ENCODE results near the gene HGS.

Gene HGS

DNA sequence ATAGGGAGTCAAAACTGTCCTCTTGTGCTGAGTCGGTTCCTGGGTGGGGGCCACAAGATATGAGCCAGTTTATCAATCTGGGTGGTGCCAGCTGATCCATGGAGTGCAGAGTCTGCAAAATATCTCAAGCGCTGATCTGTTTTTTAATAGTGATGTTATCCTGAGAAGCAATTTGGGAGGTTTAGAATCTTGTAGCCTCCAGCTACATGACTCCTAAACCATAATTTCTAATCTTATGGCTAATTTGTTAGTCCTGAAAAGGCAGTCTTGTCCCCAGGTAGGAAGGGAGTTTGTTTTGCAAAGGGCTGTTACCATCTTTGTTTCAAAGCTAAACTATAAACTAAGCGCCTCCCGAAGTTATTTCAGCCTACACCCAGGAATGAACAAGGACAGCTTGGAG lies 45.1 kb upstream of the HGS start:
- TF ChIP-seq, protein P1, sequence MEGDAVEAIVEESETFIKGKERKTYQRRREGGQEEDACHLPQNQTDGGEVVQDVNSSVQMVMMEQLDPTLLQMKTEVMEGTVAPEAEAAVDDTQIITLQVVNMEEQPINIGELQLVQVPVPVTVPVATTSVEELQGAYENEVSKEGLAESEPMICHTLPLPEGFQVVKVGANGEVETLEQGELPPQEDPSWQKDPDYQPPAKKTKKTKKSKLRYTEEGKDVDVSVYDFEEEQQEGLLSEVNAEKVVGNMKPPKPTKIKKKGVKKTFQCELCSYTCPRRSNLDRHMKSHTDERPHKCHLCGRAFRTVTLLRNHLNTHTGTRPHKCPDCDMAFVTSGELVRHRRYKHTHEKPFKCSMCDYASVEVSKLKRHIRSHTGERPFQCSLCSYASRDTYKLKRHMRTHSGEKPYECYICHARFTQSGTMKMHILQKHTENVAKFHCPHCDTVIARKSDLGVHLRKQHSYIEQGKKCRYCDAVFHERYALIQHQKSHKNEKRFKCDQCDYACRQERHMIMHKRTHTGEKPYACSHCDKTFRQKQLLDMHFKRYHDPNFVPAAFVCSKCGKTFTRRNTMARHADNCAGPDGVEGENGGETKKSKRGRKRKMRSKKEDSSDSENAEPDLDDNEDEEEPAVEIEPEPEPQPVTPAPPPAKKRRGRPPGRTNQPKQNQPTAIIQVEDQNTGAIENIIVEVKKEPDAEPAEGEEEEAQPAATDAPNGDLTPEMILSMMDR (IDR thresholded peaks at IDR 0.05; ENCODE audit: insufficient read depth, low read length, poor library complexity, severe bottlenecking) = no peak
- DNase-seq (ENCODE audit: extremely low read depth, insufficient read length) = no peak
- Histone ChIP-seq H3K4me3 (replicated peaks; ENCODE audit: low read depth, low read length) (no peak overlapping the region), H3K27me3 (replicated peaks; ENCODE audit: control insufficient read depth, insufficient read depth, low read length) (no peaks in the 10 kb centered on the region), H3K36me3 (ENCODE audit: control insufficient read depth, insufficient read depth, low read length) (no peaks in the 10 kb centered on the region)

DNA sequence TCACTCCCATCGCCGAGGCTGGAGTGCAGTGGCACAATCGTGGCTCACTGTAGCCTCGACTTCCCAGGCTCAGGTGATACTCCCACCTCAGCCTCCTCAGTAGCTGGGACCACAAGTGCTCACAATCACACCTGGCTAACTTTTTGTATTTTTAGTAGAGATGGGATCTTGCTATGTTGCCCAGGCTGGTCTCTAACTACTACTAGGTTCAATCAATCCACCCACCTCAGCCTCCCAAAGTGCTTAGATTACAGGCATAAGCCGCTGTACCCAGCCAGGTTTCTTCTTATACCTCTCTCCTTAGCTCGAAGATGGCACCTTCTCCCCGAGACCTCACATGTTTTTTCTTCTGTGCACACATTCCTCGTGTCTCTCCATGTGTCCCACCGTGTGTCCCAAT lies 43.8 kb upstream of the HGS start:
- Histone ChIP-seq H3K27me3 (replicated peaks; ENCODE audit: control insufficient read depth, insufficient read depth, low read length) (no peaks in the 10 kb centered on the region), H3K36me3 (ENCODE audit: control insufficient read depth, insufficient read depth, low read length) (no peaks in the 10 kb centered on the region), H3K4me3 (replicated peaks; ENCODE audit: low read depth, low read length) (no peak overlapping the region)
- TF ChIP-seq, protein P1 (IDR thresholded peaks at IDR 0.05; ENCODE audit: insufficient read depth, low read length, poor library complexity, severe bottlenecking) = no peak
- DNase-seq (ENCODE audit: extremely low read depth, insufficient read length) = no peak

DNA sequence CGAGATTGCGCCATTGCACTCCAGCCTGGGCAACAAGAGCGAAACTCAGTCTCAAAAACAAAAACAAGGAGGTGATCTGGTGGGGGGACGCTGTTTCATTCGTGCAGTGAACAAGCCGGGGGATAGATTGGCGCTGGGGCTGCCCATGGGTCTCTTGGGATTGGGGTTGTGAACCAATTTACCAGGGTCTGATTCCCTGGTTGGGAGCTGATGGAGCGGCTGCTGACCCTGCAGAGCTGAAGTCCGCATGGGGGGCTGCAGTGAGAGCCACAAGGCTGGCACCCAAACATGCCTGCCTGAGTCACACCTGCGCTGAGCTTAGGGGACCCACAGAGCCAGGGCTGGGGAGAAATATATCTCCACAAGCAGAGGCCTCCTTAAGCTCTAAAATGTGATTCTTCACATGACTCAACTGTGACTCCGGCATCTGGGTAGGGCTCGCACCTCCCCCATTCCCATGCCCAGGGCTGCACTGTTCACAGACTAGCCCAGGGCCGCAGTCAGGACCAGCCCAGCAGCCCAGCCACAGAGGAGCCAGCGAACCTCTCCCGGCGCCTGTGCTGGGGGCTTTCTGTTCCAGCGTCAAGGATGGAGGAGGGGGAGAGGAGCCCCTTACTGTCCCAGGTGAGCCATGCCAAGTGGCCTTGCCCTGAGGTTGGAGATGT lies 41.9 kb upstream of the HGS start:
- TF ChIP-seq, protein P1 (IDR thresholded peaks at IDR 0.05; ENCODE audit: insufficient read depth, low read length, poor library complexity, severe bottlenecking) = no peak
- no peak for DNase-seq (ENCODE audit: extremely low read depth, insufficient read length)
- no peak overlapping the region for H3K4me3 ChIP-seq (replicated peaks; ENCODE audit: low read depth, low read length)
- no peaks in the 10 kb centered on the region for H3K36me3 ChIP-seq (ENCODE audit: control insufficient read depth, insufficient read depth, low read length)
- no peaks in the 10 kb centered on the region for H3K27me3 ChIP-seq (replicated peaks; ENCODE audit: control insufficient read depth, insufficient read depth, low read length)

DNA sequence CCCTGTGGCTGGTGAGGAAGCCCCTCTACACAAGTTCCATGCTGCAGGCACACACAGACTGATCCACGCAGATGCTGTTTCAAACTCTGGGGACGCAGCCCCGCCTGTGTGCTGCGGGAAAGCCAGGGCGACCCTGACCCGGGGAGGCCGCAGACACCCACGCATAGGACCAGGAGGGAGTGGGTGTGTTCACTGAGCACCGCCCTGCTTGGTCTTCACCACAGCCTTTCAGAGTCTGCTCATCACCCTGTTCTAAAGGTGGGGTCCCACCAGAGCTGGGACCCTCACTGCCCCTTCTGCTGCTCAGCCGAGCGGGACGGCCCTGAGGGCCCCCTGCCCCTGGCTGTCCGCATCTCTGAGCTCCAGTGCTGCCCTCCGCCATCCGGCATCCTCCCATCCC lies 39.3 kb upstream of the HGS start:
- TF ChIP-seq, protein P1 (IDR thresholded peaks at IDR 0.05; ENCODE audit: insufficient read depth, low read length, poor library complexity, severe bottlenecking) = no peak

DNA sequence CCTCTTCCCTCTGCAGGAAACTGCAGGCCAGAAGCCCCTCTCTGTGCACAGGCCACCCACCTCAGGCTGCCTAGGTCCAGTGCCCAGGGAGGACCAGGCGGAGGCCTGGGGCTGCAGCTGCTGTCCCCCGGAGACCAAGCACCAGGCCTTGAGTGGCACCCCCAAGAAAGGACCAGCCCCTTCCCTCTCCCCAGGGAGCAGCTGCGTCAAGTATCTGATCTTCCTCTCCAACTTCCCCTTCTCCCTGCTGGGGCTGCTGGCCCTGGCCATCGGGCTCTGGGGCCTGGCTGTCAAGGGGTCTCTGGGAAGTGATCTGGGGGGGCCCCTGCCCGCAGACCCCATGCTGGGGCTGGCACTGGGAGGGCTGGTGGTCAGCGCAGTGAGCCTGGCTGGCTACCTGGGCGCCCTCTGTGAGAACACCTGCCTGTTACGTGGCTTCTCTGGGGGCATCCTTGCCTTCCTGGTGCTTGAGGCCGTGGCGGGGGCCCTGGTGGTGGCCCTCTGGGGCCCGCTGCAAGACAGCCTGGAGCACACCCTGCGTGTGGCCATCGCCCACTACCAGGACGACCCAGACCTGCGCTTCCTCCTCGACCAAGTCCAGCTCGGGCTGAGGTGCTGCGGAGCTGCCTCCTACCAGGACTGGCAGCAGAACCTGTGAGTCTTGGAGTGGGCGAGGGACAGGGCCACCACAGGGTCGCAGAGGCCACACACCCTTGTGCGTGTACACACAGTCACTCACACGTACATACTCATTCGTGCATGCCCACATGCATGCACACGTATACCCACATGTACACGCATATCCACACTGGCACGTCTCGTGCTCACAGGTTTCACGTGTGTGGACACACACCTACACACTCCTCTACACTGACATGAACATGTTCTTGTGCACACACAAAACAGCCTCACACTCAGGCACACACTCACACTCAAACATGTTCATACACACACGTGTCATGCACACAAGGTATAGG lies 38.5 kb upstream of the HGS start:
- H3K4me3 ChIP-seq (replicated peaks; ENCODE audit: low read depth, low read length) = no peak overlapping the region
- no peaks in the 10 kb centered on the region for H3K27me3 ChIP-seq (replicated peaks; ENCODE audit: control insufficient read depth, insufficient read depth, low read length)
- TF ChIP-seq, protein P1 (IDR thresholded peaks at IDR 0.05; ENCODE audit: insufficient read depth, low read length, poor library complexity, severe bottlenecking) = no peak
- DNase-seq (ENCODE audit: extremely low read depth, insufficient read length) = no peak
- H3K36me3 ChIP-seq (ENCODE audit: control insufficient read depth, insufficient read depth, low read length) = no peaks in the 10 kb centered on the region

More for the DNA sequence above, 39.3 kb upstream of the HGS start:
- no peak for DNase-seq (ENCODE audit: extremely low read depth, insufficient read length)
- Histone ChIP-seq H3K27me3 (replicated peaks; ENCODE audit: control insufficient read depth, insufficient read depth, low read length) (no peaks in the 10 kb centered on the region), H3K4me3 (replicated peaks; ENCODE audit: low read depth, low read length) (no peak overlapping the region), H3K36me3 (ENCODE audit: control insufficient read depth, insufficient read depth, low read length) (no peaks in the 10 kb centered on the region)
